ENCODE data around the gene CASK.

DNA sequence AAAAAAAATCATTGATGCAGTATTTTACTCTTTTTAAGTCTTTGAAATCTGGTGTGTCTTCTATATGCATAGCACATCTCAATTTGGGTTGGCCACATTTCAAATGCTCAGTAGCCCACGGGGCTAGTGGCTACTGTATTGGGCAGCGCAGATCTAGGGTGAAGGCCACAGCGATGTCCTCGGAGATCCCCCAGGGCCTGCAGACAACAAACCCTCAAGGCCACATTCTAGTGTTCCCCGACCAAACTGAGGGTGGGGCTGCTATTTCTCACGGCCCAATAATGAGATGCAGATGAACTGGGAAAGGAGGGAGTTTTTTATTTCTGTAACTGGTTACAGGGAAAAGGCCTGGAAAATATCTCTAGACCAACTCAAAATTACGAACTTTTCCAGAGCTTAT is 452.6 kb downstream of the CASK start:
- no peak for TF ChIP-seq TARDBP (IDR thresholded peaks at IDR 0.05)
- no peak for TF ChIP-seq HDGF (IDR thresholded peaks at IDR 0.05; ENCODE audit: borderline replicate concordance)
- TF ChIP-seq SP1 (IDR thresholded peaks at IDR 0.05) = no peak
- no peak for TF ChIP-seq FOXM1 (IDR thresholded peaks at IDR 0.05; ENCODE audit: borderline replicate concordance)
- no peak for TF ChIP-seq BHLHE40 (IDR thresholded peaks at IDR 0.05; ENCODE audit: borderline replicate concordance)
- TF ChIP-seq NFRKB (IDR thresholded peaks at IDR 0.05) = no peak
